ENCODE results near the gene GAD2. TPM values are rescaled to one million over a fixed set of nuclear protein-coding genes. Genes with fewer than 3 reads are reported as not detected.
"Not testable (repeated sequence)": the region's sequence is repeated elsewhere in the genome, so short reads cannot be mapped to it uniquely, and the experiment has no call there.

GAD2 gene
- polyA plus RNA-seq, 1 experiment = not detected

GRCh38 chr10:26341701-26342100 is 125.1 kb downstream of the GAD2 start:
- H3K27me3 ChIP-seq (ENCODE audit: control insufficient read depth, insufficient read depth, low read length) = no peaks in the 10 kb centered on the region
- no peak for DNase-seq (ENCODE audit: low read depth, low spot score)
- CTCF ChIA-PET = no interaction called here
- POLR2A ChIA-PET = no interaction called here
- no peak overlapping the region for H3K27ac ChIP-seq (ENCODE audit: low read depth, low read length)
- TF ChIP-seq CTCF (IDR thresholded peaks at IDR 0.05; ENCODE audit: low read depth, low read length) = no peak
- no peak overlapping the region for H3K4me3 ChIP-seq (ENCODE audit: low read depth, low read length)
- H3K9me3 ChIP-seq (ENCODE audit: control insufficient read depth, insufficient read depth, low read length) = peaks cover 21% of the 10 kb centered on the region

GRCh38 chr10:26348821-26349417 is 132.3 kb downstream of the GAD2 start:
- CTCF ChIA-PET; H3K27ac ChIP-seq (ENCODE audit: low read depth, low read length); DNase-seq (ENCODE audit: low read depth, low spot score); H3K27me3 ChIP-seq (ENCODE audit: control insufficient read depth, insufficient read depth, low read length); H3K4me3 ChIP-seq (ENCODE audit: low read depth, low read length); POLR2A ChIA-PET: not testable (repeated sequence)
- peaks cover 18% of the 10 kb centered on the region for H3K9me3 ChIP-seq (ENCODE audit: control insufficient read depth, insufficient read depth, low read length)

Other genes starting within 250 kb of the GAD2 start
- gene APBB1IP, start 221.6 kb downstream of the GAD2 start, polyA plus RNA-seq (2011; rRNA removed) = 0.02 and 0.04 TPM in 2 replicates